HFF-Myc (cell line): Measurements from ENCODE around the gene PRPH2.

ENCODE experiments used
- DNase-seq: peaks from one replicate; pipeline ENCODE4 v3.0.0-alpha.2; 2011; ENCODE audit warnings: low read depth; ENCODE audit errors: extremely low read depth
- H3K4me3 ChIP-seq: replicated peaks from 2 replicates; pipeline ENCODE4 v1.5.1; 2011; ENCODE audit warnings: low read depth, mild to moderate bottlenecking, control low read depth, low read length
- TF ChIP-seq, protein P1 (sequence below): IDR thresholded peaks from 2 replicates; pipeline ENCODE4 v1.5.1; 2012; ENCODE audit warnings: mild to moderate bottlenecking, low read depth, low read length, control low read depth; ENCODE audit errors: missing control alignments

PRPH2 gene

DNA sequence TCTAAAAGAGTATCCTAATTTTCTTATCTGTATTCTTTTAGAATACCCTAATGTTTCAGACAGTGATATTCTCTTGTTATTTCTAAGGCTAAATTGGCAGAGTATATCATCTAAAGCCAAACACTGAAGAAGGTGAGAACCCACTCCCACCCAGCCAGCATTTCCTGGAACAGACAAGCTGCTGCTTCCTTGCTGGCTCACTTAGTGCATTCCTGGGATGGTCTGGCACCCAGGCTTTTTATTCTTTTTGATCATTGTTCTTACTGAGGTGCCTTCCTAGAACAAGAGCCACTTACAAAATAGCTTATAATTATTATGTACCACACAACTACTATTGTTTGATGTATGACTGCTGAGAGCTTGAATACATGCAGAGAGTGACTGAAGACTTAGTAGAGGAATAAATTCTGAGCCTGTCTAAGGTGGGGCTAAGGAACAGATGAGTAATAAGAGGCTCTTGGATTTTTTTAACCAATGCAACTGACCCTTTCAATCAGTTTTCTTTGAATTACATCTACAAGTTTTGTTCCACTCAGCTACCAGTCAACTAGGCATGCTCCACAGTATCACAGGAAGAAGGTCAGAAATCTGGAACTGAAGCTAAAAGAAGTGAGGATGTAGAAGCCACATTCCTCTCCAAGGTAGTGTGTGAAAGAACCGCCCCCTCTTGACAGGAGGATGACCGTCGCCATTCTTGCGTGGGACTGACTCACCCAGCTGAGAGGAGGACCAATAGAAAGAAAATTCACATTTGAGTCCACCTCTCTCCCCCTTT lies 30.1 kb downstream of the PRPH2 start:
- TF ChIP-seq, protein P1, sequence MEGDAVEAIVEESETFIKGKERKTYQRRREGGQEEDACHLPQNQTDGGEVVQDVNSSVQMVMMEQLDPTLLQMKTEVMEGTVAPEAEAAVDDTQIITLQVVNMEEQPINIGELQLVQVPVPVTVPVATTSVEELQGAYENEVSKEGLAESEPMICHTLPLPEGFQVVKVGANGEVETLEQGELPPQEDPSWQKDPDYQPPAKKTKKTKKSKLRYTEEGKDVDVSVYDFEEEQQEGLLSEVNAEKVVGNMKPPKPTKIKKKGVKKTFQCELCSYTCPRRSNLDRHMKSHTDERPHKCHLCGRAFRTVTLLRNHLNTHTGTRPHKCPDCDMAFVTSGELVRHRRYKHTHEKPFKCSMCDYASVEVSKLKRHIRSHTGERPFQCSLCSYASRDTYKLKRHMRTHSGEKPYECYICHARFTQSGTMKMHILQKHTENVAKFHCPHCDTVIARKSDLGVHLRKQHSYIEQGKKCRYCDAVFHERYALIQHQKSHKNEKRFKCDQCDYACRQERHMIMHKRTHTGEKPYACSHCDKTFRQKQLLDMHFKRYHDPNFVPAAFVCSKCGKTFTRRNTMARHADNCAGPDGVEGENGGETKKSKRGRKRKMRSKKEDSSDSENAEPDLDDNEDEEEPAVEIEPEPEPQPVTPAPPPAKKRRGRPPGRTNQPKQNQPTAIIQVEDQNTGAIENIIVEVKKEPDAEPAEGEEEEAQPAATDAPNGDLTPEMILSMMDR = no peak
- DNase-seq = no peak
- no peak overlapping the region for H3K4me3 ChIP-seq

DNA sequence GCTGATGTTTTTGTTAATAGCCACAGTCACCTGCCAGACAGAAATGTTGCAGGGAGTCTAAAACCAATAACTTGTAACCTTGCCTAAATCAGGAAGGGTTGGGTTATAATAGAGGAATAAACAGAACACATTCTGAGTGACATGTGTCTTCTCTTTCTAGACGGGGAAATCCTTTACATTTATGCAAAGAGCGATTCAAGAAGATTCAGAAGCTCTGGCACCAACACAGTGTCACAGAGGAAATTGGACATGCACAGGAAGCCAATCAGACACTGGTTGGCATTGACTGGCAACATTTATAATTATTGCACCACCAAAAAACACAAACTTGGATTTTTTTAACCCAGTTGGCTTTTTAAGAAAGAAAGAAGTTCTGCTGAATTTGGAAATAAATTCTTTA lies 31.5 kb downstream of the PRPH2 start:
- H3K4me3 ChIP-seq = no peak overlapping the region
- no peak for DNase-seq
- TF ChIP-seq, protein P1 = no peak

DNA sequence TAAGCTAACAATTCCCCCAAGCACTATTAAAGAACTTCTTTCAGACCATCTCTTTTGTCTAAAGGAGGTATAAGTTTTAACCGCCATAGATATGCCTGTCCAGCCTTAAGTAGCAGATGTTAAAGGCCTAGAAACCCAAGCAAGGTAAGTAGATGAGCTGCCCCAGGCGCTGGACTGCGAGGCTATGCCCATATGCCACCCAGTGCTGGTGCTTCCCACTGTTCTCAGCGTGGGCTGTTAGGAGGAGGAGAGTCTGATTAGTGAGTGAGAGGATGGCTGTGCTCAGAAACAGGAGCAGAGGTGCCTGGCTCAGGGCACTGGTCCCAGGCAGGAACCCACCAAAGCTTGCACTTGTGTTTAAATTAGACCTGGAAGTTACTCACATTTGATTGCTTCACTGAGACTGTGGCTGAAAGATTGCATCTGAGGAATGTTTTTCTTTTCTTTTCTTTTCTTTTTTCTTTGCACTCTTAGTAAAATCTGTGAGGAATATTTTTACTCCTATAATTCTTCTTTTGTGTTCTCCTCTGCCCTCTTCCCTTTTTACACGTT lies 32.2 kb downstream of the PRPH2 start:
- TF ChIP-seq, protein P1 = no peak
- no peak overlapping the region for H3K4me3 ChIP-seq
- DNase-seq = no peak

DNA sequence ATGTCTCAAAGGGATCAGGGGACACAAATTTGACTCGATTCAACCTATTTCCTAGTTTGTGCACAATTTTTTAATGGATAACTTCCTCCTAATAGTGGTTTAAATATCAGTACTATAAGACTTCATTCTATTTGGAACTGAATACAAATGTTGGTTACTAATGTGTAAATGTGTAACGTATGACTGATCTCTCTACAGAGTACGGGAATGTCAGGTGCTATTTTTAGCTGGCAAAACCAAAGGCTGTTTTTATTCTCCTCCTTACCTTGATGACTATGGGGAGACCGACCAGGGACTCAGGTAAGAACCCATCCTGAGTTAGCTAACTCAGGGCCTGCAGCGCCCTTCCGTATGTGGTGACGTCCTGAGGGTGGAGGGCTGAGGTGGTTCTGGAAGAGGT lies 33.0 kb downstream of the PRPH2 start:
- TF ChIP-seq, protein P1 = no peak
- no peak overlapping the region for H3K4me3 ChIP-seq
- no peak for DNase-seq

DNA sequence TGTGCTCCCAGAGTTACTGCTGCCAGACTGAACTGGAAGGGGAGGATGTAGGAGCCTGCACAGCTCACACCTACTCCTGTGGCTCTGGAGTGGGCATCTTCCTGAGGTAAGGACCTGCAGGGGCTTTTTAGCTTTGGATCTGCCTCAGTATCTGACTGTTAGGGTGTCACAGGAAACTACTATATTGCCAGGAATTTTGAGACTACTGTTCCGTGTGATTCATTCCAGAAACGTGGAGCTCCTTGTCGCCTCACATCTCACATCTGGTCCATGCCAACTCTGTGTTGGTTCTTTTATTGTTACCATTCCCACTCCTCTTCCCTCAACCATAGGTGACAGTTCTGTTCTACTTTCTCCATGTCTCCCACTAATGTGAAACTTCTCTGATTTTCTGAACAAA lies 34.1 kb downstream of the PRPH2 start:
- no peak for DNase-seq
- TF ChIP-seq, protein P1 = no peak
- no peak overlapping the region for H3K4me3 ChIP-seq

DNA sequence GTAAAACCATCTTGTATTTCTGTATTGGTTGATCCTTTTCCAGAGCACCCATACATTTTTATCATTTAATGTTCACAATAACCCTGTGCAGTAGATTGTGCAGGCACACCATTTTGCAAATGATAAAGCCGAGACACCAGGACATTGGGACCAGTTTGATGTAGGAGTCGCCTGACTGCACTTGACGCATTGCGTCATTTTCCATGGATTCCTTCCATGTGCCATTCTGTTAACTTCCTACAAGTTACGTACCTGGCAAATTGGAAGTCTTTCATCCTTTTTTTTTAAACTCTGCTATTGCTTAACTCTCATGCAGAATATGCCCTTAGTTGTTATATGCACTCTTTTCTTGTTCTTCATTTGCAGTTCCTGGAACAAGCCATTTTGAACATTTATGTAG lies 43.0 kb downstream of the PRPH2 start:
- H3K4me3 ChIP-seq = no peak overlapping the region
- TF ChIP-seq, protein P1 = no peak
- no peak for DNase-seq
